GM18951 (cell line): ENCODE data around the gene TUBGCP2.
"Not testable (repeated sequence)": the region's sequence is repeated elsewhere in the genome, so short reads cannot be mapped to it uniquely, and the experiment has no call there.

ENCODE experiments used
- POLR2A ChIP-seq: IDR thresholded peaks from 4 replicates; pipeline ENCODE4 v1.6.1; 2011; ENCODE audit warnings: mild to moderate bottlenecking; ENCODE audit not compliant: insufficient read length, insufficient read depth; ENCODE audit errors: extremely low read depth
- in situ Hi-C: fragments of 300-500 bp; cut with MboI; formaldehyde crosslinking; loops from one replicate; pipeline ENCODE4 v1.12.0; 2022; ENCODE audit warnings: low sequenced_read_pairs, mixed read lengths, inconsistent platforms; ENCODE audit not compliant: unreplicated experiment

Gene TUBGCP2

DNA sequence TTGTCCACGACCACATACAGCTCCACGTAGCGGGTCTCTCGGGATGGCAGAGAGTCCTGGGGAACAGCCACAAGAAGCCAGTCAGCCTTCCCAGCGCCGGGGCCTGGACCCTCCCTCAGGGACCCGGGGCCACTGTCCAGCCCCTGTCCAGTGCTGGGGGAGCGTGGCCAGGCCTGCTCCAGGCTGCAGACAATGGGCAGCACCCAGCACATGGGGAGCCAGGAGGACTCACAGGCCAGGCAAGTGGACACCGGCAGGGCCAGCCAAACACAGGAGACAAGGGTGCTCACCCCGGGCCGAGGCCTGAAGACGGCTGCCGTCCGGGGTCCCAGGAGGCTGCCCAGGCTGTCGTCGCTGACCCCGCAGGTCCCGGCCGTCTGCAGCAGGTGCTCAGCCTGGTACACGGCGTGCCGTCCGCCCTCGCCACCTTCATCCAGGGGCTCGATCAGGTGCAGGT is 35.7 kb downstream of the TUBGCP2 start:
- TF ChIP-seq POLR2A, result no peak
- in situ Hi-C loops, result no loop called here

DNA sequence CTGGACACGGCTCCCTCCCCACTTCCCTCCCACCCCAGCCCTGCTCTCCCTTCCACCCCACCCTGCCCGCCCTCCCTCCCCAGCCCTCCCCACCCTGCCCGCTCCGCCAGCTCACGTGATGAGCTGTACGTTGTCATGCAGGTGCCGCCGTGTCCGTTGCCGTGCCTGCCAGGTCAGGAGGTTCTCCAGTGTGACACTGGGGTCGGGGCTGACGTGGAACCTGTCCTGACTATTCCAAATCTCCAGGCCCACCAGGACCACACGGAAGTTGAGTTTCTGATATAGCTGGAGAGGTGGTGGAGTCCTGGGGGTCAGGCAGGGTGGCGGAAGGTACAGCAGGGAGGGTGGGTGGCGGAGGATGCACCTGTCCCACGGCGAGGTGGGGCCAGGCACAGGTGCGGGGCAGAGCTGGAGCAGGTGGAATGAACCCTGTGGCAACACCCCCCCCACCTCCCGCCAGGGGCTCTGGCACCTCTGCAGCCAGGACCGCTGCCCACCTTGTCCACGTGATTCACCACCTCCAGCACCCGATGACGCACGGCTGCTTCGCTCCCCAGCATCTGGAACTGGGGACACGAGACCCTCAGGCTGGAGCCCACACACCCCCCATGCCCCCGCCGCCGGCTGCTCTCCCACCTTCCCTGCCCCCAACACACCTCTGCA is 36.2 kb downstream of the TUBGCP2 start:
- in situ Hi-C loops, result no loop called here
- no peak for TF ChIP-seq POLR2A

- no peak for TF ChIP-seq POLR2A
- in situ Hi-C loops, result no loop called here
Observed at GRCh38 chr10:133271521-133272300, 37.0 kb downstream of the TUBGCP2 start.

- no peak for TF ChIP-seq POLR2A
- in situ Hi-C loops, result no loop called here
Observed at GRCh38 chr10:133270773-133271297, 37.8 kb downstream of the TUBGCP2 start.

GRCh38 chr10:133270204-133270603 is 38.5 kb downstream of the TUBGCP2 start:
- TF ChIP-seq POLR2A, result no peak
- in situ Hi-C loops, result no loop called here

GRCh38 chr10:133269367-133269766 is 39.3 kb downstream of the TUBGCP2 start:
- TF ChIP-seq POLR2A, result no peak
- in situ Hi-C loops, result no loop called here

- in situ Hi-C loops, result no loop called here
- TF ChIP-seq POLR2A, result no peak
Observed at GRCh38 chr10:133268532-133268931, 40.1 kb downstream of the TUBGCP2 start.

- in situ Hi-C loops, result no loop called here
- TF ChIP-seq POLR2A, result no peak
Observed at GRCh38 chr10:133267829-133268228, 40.8 kb downstream of the TUBGCP2 start.

DNA sequence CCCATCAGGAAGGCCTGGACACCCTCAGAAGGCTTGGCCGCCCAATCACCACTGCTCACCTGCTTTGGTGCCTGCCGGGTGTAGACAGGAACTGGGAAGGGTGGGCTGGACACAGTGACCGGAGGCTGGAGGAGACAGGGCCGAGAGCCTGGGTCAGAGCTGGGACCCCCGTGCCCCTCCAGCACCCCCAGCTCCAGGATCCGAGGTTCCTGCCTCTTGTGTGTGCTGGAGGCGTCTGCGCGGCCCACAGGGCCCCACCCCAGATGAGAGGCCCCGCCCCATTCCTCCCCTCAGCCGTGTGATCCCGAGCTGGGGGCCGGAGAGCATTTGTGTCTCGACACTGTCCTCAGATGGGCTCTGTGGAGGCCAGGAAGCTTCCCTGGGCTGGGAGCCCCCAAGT is 41.4 kb downstream of the TUBGCP2 start:
- in situ Hi-C loops, result no loop called here
- TF ChIP-seq POLR2A, result no peak

GRCh38 chr10:133266056-133266795 is 42.4 kb downstream of the TUBGCP2 start:
- in situ Hi-C loops, result no loop called here
- no peak for TF ChIP-seq POLR2A

DNA sequence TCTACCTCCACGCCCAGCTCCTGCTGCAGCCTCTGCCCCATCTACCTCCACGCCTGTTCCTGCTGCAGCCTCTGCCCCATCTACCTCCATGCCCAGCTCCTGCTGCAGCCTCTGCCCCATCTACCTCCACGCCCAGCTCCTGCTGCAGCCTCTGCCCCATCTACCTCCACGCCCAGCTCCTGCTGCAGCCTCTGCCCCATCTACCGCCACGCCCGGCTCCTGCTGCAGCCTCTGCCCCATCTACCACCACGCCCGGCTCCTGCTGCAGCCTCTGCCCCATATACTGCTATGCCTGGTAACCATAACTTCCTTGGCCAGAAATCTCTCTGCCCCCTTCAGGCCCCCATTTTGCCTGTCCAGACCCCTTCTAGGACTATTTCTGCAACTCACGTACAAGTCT is 43.6 kb downstream of the TUBGCP2 start:
- in situ Hi-C loops, result not testable (repeated sequence)

DNA sequence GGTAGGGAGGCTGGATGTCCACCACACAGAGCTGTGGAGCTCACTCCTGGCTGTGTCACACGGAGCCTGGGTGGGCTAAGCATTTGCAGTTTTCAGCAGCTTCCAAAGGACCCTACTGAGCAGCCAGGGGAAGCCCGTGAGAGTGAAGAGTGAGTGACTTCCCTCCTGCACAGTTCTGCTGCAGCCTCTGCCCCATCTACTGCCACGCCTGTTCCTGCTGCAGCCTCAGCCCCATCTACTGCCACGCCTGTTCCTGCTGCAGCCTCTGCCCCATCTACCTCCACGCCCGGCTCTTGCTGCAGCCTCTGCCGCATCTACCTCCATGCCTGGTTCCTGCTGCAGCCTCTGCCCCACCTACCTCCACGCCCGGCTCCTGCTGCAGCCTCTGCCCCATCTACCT is 44.2 kb downstream of the TUBGCP2 start:
- in situ Hi-C loops, result no loop called here
- TF ChIP-seq POLR2A, result no peak

- no peak for TF ChIP-seq POLR2A
- in situ Hi-C loops, result no loop called here
Observed at GRCh38 chr10:133263674-133264073, 45.0 kb downstream of the TUBGCP2 start.
